DND-41 (cell line): ENCODE data around the gene EFCAB11.

ENCODE experiments used
- CTCF ChIP-seq: IDR thresholded peaks from 2 replicates; pipeline ENCODE4 v1.5.1; 2012; ENCODE audit warnings: borderline replicate concordance, low read length, moderate library complexity, mild to moderate bottlenecking; ENCODE audit not compliant: poor library complexity, severe bottlenecking; ENCODE audit errors: extremely low read depth
- EZH2 ChIP-seq: IDR thresholded peaks from 3 replicates; pipeline ENCODE4 v1.6.1; 2012; ENCODE audit warnings: borderline replicate concordance, low read depth, mild to moderate bottlenecking, moderate library complexity, low read length, inconsistent platforms; ENCODE audit not compliant: severe bottlenecking

- no peak for TF ChIP-seq CTCF
- no peak for TF ChIP-seq EZH2
Observed at GRCh38 chr14:89977668-89978067, 23.1 kb upstream of the EFCAB11 start.
